DMS53 (cell line): ENCODE results near the gene ROPN1B.
A peak's percentile ranks its signal among the peaks of the same experiment; 100 is the strongest.
"Not testable (repeated sequence)": the region's sequence is repeated elsewhere in the genome, so short reads cannot be mapped to it uniquely, and the experiment has no call there.

Source experiments
- DNase-seq: peaks from one replicate; lab custom pipeline; 2025; lab: John Stamatoyannopoulos, UW

Gene ROPN1B

DNA sequence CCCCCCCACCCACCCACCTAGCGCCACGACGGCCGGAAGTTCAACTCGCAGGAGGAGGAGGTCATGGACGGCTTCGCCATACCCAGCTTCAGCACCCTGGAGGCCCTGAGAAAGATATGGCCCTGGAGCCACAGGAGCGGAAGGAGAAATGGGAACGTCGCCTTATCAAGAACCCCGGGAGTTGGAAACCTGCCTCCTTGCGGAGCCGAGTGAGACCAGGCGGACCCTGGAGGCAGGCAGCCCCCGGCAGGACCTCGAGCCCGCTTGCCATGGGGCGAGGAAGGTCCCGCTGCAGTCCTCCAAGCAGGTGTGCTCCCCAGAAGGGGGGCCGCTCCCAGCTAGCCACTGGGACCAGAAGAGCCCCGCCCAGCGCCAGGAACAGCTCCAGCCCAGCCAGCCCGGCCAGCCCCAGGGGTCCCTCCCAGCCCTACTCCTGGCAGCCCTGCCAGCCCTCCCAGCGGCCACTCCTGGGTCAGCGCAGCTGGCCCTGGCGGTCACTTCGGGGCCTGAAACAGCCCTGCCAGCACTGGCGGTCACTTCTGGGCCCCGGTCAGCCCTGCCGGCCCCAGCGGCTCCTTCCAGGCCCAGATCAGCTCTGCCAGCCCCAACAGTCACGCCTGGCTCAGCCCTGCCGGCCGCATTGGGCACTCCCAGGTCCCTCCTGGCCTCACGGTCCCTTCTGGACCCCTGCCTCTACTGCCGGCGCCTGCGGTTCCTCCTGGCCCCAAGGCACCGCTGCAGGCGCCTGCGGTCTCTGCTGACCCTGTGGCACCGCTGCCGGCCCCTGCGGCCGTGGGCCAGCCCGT is 10.3 kb upstream of the ROPN1B start:
- DNase-seq = no peak

- no peak for DNase-seq
Measured at GRCh38 chr3:125959317-125960065, 9.5 kb upstream of the ROPN1B start.

DNA sequence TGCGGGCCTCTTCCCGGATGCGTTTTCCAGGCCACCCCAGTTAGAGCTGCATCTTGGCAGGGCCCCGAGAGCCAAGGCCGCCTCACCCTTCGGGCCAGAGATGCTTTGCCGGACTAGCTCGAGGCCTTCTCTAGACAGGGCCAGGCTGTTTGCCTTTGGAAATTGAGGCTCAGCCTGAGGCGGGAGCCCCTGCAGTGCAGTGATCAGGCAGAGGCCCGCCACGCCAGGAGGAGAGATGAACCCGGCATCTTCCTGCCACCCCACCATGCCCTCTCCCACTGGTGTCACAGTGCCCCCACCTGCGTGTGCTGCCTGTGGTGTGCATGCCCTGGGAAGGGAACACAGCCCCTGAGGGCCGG is 8.9 kb upstream of the ROPN1B start:
- no peak for DNase-seq

GRCh38 chr3:125960456-125961288 is 8.3 kb upstream of the ROPN1B start:
- no peak for DNase-seq

DNA sequence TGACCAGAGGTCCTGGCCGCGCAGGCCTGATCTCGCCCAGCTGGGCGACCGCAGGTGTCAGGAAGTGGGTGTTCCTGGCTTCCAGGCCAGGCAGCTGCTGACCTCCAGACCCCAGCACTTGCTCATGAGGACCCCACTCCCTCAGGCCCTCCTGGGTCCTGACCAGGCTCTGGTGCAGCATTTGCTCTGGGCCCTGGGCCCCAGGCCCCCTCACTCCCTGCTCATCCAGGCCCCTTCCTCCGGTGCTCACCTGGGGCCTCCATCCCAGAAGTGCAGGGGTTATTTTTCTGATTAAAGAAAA is 7.7 kb upstream of the ROPN1B start:
- no peak for DNase-seq

DNA sequence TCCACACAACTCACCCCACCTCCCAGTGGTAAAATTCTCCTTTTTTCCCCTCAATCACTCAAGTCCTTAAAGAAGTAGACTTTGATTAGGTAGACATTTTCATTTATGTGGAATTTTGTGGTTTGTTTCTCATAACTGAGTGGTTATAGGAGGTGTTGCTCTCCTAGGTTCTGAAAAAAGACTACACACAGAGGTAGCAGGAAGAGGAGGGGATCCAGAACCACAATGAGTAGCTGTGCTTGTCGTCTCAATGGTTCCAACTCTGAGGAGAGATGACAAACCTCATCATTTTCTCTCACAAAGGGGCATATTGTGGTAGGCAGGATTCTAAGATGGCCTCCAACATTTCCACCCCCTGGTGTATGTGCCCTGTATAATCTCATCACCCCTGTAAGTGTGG is 5.1 kb upstream of the ROPN1B start:
- not testable (repeated sequence) for DNase-seq

GRCh38 chr3:125965505-125965904 is 3.5 kb upstream of the ROPN1B start:
- no peak for DNase-seq

GRCh38 chr3:125967156-125967555 is 1.8 kb upstream of the ROPN1B start:
- peak; percentile 86 for DNase-seq

DNA sequence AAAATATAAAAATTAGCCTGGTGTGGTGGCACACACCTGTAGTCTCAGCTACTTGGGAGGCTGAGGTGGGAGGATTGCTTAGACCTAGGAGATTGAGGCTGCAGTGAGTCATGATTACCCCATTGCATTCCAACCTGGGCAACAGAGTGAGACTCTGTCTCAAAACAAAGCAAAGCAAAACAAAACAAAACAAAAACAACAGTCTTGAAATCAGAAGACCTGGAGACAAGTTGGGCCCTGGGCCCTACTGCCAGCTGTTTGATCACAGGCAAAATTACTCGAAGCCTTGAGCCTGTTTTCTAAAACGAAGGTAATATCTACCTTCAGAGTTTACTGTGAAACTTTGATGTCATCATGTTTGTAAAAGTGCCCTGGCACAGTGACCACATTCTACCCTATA is 857 bp upstream of the ROPN1B start:
- not testable (repeated sequence) for DNase-seq

GRCh38 chr3:125971997-125972944 is 3.3 kb downstream of the ROPN1B start:
- peak; percentile 67 for DNase-seq

DNA sequence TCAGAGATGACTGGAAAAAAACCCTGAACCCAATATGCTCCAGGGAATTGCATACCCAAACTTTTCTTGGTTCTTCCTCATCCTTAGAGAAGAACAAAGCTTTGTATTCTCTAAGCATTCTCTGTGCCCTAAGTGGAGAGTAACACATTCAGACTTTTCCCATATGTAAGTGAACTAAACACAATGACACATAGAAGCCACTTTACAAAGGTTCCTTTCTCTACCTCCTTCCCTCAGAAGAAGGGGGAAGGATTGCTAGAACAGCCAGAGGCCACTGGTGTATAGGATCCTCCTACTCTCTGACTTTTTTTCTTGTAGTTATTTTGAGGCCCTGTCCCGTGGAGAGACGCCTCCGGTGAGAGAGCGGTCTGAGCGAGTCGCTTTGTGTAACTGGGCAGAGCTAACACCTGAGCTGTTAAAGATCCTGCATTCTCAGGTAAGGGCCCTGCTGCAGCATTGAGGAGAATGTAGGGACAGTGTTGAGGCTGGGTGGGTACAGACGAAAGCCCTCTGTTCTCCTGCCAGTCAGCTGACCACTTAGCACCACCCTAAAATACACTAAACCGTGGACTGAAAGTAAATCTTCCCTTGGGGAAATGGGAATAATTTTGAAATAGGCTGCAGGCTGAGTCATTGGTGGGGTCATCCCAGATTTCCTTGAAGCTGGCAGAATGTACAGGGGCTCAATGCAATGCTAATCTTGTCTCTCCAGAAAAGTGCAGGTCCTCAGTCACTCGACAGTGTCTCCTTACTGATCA is 6.4 kb downstream of the ROPN1B start:
- not testable (repeated sequence) for DNase-seq

DNA sequence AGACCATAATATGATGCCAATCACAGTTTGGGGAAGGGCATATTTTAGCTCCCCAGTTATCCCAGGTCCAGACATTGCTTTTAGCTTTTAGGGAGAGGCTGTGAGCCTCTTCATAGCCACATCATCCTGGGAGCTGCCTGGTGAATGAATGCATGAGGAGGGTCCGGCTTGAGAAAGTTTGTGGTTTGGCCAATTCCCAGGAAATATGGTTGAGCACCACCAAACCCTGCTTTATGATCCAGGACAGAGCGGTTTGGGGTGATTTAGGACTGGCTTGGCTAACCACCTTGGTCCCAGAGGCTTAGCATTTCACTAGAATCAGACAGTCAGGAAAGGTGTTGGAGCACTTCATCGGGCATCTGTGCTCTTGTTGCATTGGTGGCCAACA is 7.0 kb downstream of the ROPN1B start:
- not testable (repeated sequence) for DNase-seq

DNA sequence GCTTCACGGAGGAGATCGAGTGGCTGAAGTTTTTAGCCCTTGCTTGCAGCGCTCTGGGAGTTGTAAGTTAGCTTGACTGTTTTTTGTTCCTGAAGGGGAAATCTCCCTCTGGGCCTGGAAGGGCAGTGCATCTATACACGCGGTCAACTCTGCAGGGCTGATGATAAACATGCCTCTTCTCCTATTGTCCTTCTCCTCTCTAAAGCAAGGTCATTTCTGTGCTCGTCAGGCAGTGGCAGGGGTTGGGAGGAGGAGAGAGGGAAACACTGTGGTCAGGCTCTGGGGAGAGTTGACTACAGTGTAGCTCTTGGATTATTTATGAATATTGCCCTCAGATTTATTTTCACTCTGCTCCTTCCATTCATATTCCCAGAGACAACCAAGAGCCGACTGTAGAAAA is 8.1 kb downstream of the ROPN1B start:
- not testable (repeated sequence) for DNase-seq

GRCh38 chr3:125984951-125985350 is 16.0 kb downstream of the ROPN1B start:
- not testable (repeated sequence) for DNase-seq

DNA sequence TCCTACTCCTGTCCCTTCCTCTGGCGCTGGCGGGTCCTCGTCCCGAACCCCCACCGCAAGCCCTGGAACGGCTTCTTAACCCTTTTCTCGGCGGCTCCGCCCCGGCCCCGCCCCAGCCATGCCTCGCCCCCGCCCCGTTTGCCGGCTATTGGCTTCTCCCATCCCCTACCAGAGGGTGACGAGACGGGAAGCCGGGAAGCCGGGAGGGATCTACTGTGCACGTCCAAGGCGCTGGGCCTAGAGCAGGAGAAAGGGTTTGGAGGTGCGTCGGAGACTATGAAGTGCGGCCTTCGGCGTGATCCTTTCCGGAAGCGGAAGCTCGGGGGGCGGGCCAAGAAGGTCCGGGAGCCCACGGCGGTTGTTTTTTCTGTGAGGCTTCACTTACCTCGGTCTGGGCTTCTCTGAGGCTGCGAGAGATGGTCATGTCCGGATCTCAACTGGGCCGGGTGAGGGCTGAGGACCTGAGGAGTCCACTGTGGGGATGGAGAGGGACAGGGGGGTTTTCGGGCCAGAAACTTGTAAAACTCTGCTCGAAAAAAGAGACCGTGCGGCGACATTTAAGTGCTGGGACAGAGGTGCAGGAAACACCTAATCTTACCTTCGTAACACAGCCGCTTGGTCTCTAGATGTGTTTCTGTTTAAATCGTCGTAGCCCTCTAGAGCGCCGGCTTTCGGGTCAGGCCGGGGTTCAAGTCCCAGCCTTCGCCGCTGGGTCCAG is 21.4 kb downstream of the ROPN1B start:
- DNase-seq = no peak

DNA sequence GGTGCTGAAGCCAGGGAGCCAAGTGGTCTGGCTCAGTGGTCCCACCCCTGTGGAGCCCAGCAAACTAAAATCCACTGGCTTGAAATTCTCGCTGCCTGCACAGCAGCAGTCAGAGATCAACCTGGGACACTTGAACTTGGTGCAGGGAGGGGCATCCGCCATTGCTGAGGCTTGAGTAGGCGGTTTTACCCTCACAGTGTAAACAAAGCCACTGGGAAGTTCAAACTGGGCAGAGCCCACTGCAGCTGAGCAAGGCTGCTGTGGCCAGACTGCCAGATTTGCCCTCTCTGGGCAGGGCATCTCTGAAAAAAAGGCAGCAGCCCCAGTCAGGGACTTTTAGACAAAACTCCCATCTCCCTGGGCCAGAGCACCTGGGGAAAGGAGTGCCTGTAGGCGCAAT is 27.8 kb downstream of the ROPN1B start:
- DNase-seq = peak; percentile 59

DNA sequence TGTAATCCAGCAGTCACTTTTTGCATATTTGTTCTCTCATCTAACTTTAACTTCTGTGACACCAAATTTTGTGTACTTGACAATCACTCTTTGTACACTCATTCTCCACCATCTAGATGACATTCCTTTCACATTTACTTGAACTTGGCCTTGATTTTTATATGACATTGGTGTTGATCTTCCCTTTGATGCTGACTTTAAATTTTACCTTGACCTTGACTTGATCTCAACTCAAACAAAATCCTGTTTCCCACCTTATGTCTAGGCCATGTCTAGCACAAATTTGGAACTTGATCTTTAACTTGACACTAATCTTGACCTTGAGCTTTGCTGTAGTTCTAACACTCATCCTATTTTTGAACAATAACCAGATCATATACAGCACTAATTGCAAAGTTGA is 33.2 kb downstream of the ROPN1B start:
- no peak for DNase-seq

GRCh38 chr3:126003447-126004190 is 34.6 kb downstream of the ROPN1B start:
- no peak for DNase-seq

DNA sequence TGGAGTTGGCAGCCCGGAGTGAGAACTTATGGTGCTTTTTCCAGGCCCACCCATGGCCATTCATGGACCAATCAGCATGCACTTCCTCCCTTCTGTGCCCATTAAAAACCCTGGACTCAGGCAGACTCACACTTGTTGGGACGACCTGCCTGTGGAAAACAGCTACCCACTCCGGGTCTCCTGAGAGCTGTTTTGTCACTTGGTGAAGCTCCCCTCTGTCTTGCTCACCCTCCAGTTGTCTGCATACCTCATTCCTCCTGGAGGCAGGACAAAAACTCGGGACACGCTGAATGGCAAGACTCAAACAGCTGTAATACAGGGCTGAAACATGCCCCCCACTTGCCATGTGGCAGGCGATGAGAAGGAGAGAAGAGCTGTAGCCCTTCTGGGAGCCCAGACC is 35.2 kb downstream of the ROPN1B start:
- DNase-seq = no peak

DNA sequence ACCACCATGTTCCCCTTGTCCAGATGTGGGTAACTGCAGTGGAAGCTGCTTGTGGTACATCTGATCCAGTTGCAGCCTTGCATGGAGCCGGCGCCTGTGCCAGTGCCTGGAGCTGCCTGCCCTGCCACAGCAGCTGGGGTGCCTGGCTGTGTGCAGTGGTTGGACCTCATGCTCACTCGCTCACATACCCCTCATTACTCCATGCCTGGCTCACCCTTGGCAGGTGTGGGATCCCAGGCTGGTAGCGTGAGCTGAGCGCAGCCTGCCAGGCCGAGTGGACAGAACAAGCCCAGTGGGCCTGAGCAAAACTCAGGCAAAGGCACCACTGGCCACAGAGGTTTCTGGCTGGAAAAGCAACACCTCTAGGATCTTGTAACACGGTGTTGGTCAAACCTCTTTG is 35.7 kb downstream of the ROPN1B start:
- no peak for DNase-seq
